ENCODE results near the gene ATP5PD. TPM values are rescaled to one million over a fixed set of nuclear protein-coding genes. Genes with fewer than 3 reads are reported as not detected.

The ATP5PD gene
- 279 and 530 TPM in 2 replicates for total RNA-seq

GRCh38 chr17:75046407-75047289, at the start of gene ATP5PD, which contains the start of gene KCTD2:
Gene ATP5PD, minus strand, starts transcription at chr17:75046969. Its CDS starts 4,319 bp downstream, at chr17:75042650.
Gene KCTD2, plus strand, starts transcription at chr17:75047225. Its CDS starts 26 bp downstream, at chr17:75047251.

DNA sequence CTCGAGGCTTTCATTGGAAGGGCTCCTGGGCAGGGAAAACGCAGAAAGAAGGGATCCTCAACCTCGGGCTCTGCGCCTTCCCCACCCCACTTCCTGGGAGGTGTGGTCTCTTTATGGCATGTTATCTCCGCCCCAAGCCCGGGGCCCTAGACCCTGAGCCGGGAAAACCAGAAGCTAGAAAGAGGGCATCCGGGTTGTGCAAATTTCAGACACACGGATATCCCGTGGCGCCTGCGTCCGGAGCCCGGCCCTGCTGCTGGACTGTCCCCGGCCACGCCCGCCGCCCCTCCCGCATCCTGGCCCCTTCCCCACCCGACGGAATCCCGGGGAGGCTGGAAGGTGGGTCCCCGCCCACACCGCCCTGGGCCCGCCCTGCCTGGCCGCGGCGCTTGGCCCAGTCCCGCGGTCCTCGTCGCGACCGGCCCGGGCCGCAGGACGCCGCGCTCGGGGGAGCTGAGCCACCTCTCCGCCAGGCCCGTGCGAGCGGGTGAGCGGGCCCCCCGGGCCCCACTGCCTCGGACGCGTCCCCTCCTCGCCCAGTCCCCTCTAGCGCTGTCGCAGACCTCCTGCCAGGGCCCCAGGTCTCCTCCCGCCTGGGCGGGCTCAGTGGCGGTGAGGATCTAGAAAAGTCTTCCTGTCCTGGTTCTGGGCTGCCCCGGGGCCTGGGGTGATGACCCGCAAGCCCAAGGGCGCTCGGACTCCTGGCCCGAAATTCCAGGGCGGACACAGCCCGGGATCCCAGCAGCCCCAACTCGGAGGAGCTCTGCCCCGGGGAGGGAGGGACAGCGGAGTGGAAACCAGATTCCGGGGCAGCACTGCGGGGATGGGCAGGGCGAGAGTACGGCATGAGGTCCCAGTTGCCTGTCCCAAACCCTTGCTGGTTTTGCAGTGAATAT, 41.0 kb upstream of the ATP5PD start, which contains the start of gene SLC16A5:
TSS of gene SLC16A5 (plus strand) at position 397 of the 896 bp plus-strand sequence. CDS start 5,683 bp downstream, outside the sequence.

DNA sequence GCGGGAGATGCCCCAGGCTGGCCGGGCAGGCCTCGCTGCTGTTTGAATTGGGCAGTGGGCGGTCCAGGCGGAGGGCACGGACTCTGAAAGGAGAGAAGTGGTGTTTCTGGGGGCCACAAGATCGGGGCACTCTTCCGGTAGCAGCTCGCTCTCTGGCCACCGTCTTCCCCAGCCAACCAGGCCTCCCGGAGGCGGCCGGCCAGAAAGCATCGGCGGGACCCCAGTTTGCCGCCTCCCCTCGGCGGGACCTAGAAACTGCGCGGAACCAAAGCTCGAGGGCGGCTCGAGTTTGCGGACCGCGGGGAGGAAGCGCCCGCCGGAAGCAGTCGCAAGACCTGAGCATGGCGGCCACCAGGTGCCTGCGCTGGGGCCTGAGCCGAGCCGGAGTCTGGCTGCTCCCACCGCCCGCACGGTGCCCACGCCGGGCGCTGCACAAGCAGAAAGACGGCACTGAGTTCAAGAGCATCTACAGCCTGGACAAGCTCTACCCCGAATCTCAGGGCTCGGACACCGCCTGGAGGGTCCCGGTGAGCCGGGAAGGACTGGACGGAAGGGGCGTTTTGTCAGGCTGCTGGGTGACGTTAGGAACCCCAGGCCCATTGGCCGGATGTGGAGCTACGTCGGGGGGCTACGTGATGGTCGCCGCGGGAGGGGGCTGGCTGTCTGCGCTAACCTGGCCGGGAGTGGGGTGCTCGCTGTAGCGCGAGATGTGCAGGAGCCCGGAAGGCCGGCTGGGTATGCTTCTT, 34.2 kb downstream of the ATP5PD start, which contains the start of gene MRPL58:
TSS of gene MRPL58 (plus strand) at position 325 of the 746 bp plus-strand sequence. CDS start at position 342, 17 bp downstream.

Other genes starting within 250 kb of the ATP5PD start
- under 0.01 and 1.3 TPM in 2 replicates for gene GRIN2C, start 187.1 kb downstream of the ATP5PD start, total RNA-seq
- gene FDXR, start 174.0 kb downstream of the ATP5PD start, total RNA-seq = 42.2 and 121 TPM in 2 replicates
- not detected in 2 replicates for gene FADS6, start 153.3 kb downstream of the ATP5PD start, total RNA-seq
- gene USH1G, start 123.7 kb downstream of the ATP5PD start, total RNA-seq = under 0.01 TPM in 2 replicates
- not detected in 2 replicates for gene OTOP2, start 122.7 kb downstream of the ATP5PD start, total RNA-seq
- not detected in 2 replicates for gene OTOP3, start 111.1 kb downstream of the ATP5PD start, total RNA-seq
- gene HID1, start 74.2 kb downstream of the ATP5PD start, total RNA-seq = 0.29 and 0.66 TPM in 2 replicates
- 12.7 and 21.2 TPM in 2 replicates for gene CDR2L, start 59.3 kb downstream of the ATP5PD start, total RNA-seq
- gene MRPL58, start 34.3 kb downstream of the ATP5PD start, total RNA-seq = 22.8 and 46.1 TPM in 2 replicates
- gene KCTD2, start 256 bp upstream of the ATP5PD start, total RNA-seq = 20.5 and 27.3 TPM in 2 replicates
- 9.2 and 27.8 TPM in 2 replicates for gene SLC16A5, start 41.0 kb upstream of the ATP5PD start, total RNA-seq
- gene ARMC7, start 63.0 kb upstream of the ATP5PD start, total RNA-seq = 2.9 and 5.3 TPM in 2 replicates
- gene NT5C, start 84.8 kb upstream of the ATP5PD start, total RNA-seq = 32.1 and 80.4 TPM in 2 replicates
- gene JPT1, start 107.5 kb upstream of the ATP5PD start, total RNA-seq = 55.7 and 168 TPM in 2 replicates
- gene SUMO2, start 136.0 kb upstream of the ATP5PD start, total RNA-seq = 113 and 134 TPM in 2 replicates
- gene NUP85, start 158.7 kb upstream of the ATP5PD start, total RNA-seq = 18.9 and 35.2 TPM in 2 replicates
- gene GGA3, start 214.6 kb upstream of the ATP5PD start, total RNA-seq = 16.9 and 18.5 TPM in 2 replicates
- 41.2 and 49.6 TPM in 2 replicates for gene MRPS7, start 214.9 kb upstream of the ATP5PD start, total RNA-seq
- 5.8 and 6.9 TPM in 2 replicates for gene MIF4GD, start 224.3 kb upstream of the ATP5PD start, total RNA-seq
- gene SLC25A19, start 242.5 kb upstream of the ATP5PD start, total RNA-seq = 5.3 and 5.5 TPM in 2 replicates

All from smooth muscle cell of trachea (primary cell).